CD4-positive, alpha-beta T cell treated with Interleukin-17A for 4 hours (primary cell): ENCODE results near the gene ANKRD22.

ENCODE experiments used
- DNase-seq: peaks from one replicate; pipeline ENCODE4 v3.0.0-alpha.2; 2020; ENCODE audit warnings: mixed read lengths

Gene ANKRD22

GRCh38 chr10:88835096-88835909 lies 16.3 kb downstream of the ANKRD22 start:
- peak; percentile 91 for DNase-seq

GRCh38 chr10:88833723-88834122 lies 17.9 kb downstream of the ANKRD22 start:
- peak; percentile 20 for DNase-seq

GRCh38 chr10:88833156-88833555 lies 18.5 kb downstream of the ANKRD22 start:
- DNase-seq, result no peak

GRCh38 chr10:88832376-88832775 lies 19.3 kb downstream of the ANKRD22 start:
- DNase-seq, result no peak

GRCh38 chr10:88831709-88832108 lies 19.9 kb downstream of the ANKRD22 start:
- peak; percentile 53 for DNase-seq

GRCh38 chr10:88830643-88831268 lies 20.9 kb downstream of the ANKRD22 start:
- no peak for DNase-seq

GRCh38 chr10:88828310-88828709 lies 23.3 kb downstream of the ANKRD22 start:
- no peak for DNase-seq

- no peak for DNase-seq
Measured at GRCh38 chr10:88827671-88828070, 24.0 kb downstream of the ANKRD22 start.

GRCh38 chr10:88826388-88826787 lies 25.3 kb downstream of the ANKRD22 start:
- DNase-seq, result peak; percentile 28

- no peak for DNase-seq
Measured at GRCh38 chr10:88820748-88821401, 30.8 kb downstream of the ANKRD22 start.

- no peak for DNase-seq
Measured at GRCh38 chr10:88819290-88819689, 32.4 kb downstream of the ANKRD22 start.

- no peak for DNase-seq
Measured at GRCh38 chr10:88813200-88813599, 38.4 kb downstream of the ANKRD22 start.

- DNase-seq, result peak; percentile 49
Measured at GRCh38 chr10:88810196-88810961, 41.3 kb downstream of the ANKRD22 start.

- no peak for DNase-seq
Measured at GRCh38 chr10:88809621-88810020, 42.0 kb downstream of the ANKRD22 start.

- no peak for DNase-seq
Measured at GRCh38 chr10:88805924-88806323, 45.7 kb downstream of the ANKRD22 start.

GRCh38 chr10:88805361-88805760 lies 46.3 kb downstream of the ANKRD22 start:
- no peak for DNase-seq

GRCh38 chr10:88804083-88804812 lies 47.4 kb downstream of the ANKRD22 start:
- DNase-seq, result no peak

GRCh38 chr10:88803641-88804040 lies 48.0 kb downstream of the ANKRD22 start:
- no peak for DNase-seq

- no peak for DNase-seq
Measured at GRCh38 chr10:88802523-88803285, 48.9 kb downstream of the ANKRD22 start, which contains the start of gene LIPM. Gene LIPM (plus strand): TSS chr10:88802730. CDS start chr10:88802897, 167 bp downstream.

- DNase-seq, result no peak
Measured at GRCh38 chr10:88800152-88801125, 51.2 kb downstream of the ANKRD22 start.
